Left lung (tissue), 14 donors: ENCODE measurements around the gene EMP3. TPM values are rescaled to one million over a fixed set of nuclear protein-coding genes. Genes with fewer than 3 reads are reported as not detected.
A peak's percentile ranks its signal among the peaks of the same experiment; 100 is the strongest.

Experiments
- ATAC-seq: fragments of 200-7000 bp; cut with Tn5 transposase; one replicate; pipeline ENCODE4 v1.9.1; 2020; ENCODE audit warnings: moderate library complexity
- DNase-seq, 4 donors: peaks; one replicate each; pipeline ENCODE4 v3.0.0-alpha.2; 2013 to 2020
- H3K27ac ChIP-seq, 2 donors: fragments of 200-600 bp; sonication (generic) in 1 of 2; one replicate each; pipeline versions ENCODE4 v1.5.0 to v1.8.0; 2020 to 2021
- H3K27me3 ChIP-seq, 2 donors: fragments of 200-600 bp; sonication (generic) in 1 of 2; one replicate each; pipeline versions ENCODE4 v1.5.0 to v1.8.0; 2020 to 2021
- H3K36me3 ChIP-seq, 2 donors: fragments of 200-600 bp; sonication (generic) in 1 of 2; one replicate each; pipeline versions ENCODE4 v1.5.0 to v1.8.0; 2020 to 2021
- H3K4me1 ChIP-seq, 2 donors: fragments of 200-600 bp; one replicate each; pipeline ENCODE4 v1.8.0; 2021
- H3K4me3 ChIP-seq, 2 donors: fragments of 200-600 bp; sonication (generic) in 1 of 2; one replicate each; pipeline versions ENCODE4 v1.5.0 to v1.8.0; 2020 to 2021; ENCODE audit warnings: mild to moderate bottlenecking in 1 of 2
- H3K9me3 ChIP-seq, 2 donors: fragments of 200-600 bp; sonication (generic) in 1 of 2; one replicate each; pipeline versions ENCODE4 v1.5.0 to v1.8.0; 2020 to 2021
- intact Hi-C, 2 donors: fragments of 100-400 bp; cut with DNase I; formaldehyde crosslinking; loops; one replicate each; pipeline versions ENCODE4 v1.11.2 to v1.14.2; 2022
- long read RNA-seq, 12 donors: library from polyadenylated mRNA in 2 of 12; unstranded in 2 of 12; transcript quantifications; one replicate each; pipeline ENCODE4 v2.0.0 and lab custom pipeline, GENCODE V29; 2019 to 2026
- polyA plus RNA-seq, 6 donors: library from polyadenylated mRNA; unstranded; fragments of 120-200 nt; gene quantifications; one replicate each; pipeline ENCODE4 v1.2.1, GENCODE V29; 2013; ENCODE audit not compliant: insufficient read length in 6 of 6
- total RNA-seq, 2 donors: library from RNA; stranded (reverse); fragmentation: NEBNext Ultra II Directional; extraction: Animal tissue kit (Norgen Biotek cat#: 25700); gene quantifications; one replicate each; pipeline ENCODE4 v1.2.1, GENCODE V29; 2021
- TF ChIP-seq, protein P1 (sequence below), 2 donors: fragments of 200-600 bp; sonication (generic) in 1 of 2; IDR thresholded peaks; one replicate each; pipeline versions ENCODE4 v1.5.0 to v1.8.0; 2021; ENCODE audit warnings: antibody characterized with exemption in 2 of 2
- donor health status: DM: no; HTN: yes; CAD: no.
- donor health status: DM: no; HTN: no; CAD: no.

EMP3 gene
- 100 to 1,000 TPM; 127 to 320 TPM for total RNA-seq
- polyA plus RNA-seq: 100 to 1,000 TPM; 102 to 121 (median 107) TPM
- long read RNA-seq, donor 1, transcript EMP3-201 (5 exons, 876 nt): major isoform, 76 of 120 reads
- long read RNA-seq, donor 1, partial matches to known transcripts: 30 of 120 reads
- long read RNA-seq, donor 1, other reads (novel, unspliced or antisense): 6 of 120 reads
- long read RNA-seq, donor 2, transcript EMP3-201 (5 exons, 876 nt): major isoform, 44 of 71 reads
- long read RNA-seq, donor 2, partial matches to known transcripts: 16 of 71 reads
- long read RNA-seq, donor 2, other reads (novel, unspliced or antisense): 7 of 71 reads
- long read RNA-seq, donor 3, transcript EMP3-201 (5 exons, 876 nt): major isoform, 50 of 72 reads
- long read RNA-seq, donor 3, partial matches to known transcripts: 15 of 72 reads
- long read RNA-seq, donor 3, other reads (novel, unspliced or antisense): 5 of 72 reads
- long read RNA-seq, donor 4, transcript EMP3-201 (5 exons, 876 nt): major isoform, 40 of 62 reads
- long read RNA-seq, donor 4, partial matches to known transcripts: 18 of 62 reads
- long read RNA-seq, donor 4, other reads (novel, unspliced or antisense): 2 of 62 reads
- long read RNA-seq, donor 5, transcript EMP3-201 (5 exons, 876 nt): major isoform, 47 of 67 reads
- long read RNA-seq, donor 5, partial matches to known transcripts: 18 of 67 reads
- long read RNA-seq, donor 5, other reads (novel, unspliced or antisense): 0 of 67 reads
- long read RNA-seq, donor 6, transcript EMP3-201 (5 exons, 876 nt): major isoform, 67 of 89 reads
- long read RNA-seq, donor 6, partial matches to known transcripts: 17 of 89 reads
- long read RNA-seq, donor 6, other reads (novel, unspliced or antisense): 0 of 89 reads
- long read RNA-seq, donor 7, transcript EMP3-205 (2 exons, 406 nt): minor isoform, 5 of 53 reads
- long read RNA-seq, donor 7, transcript EMP3-201 (5 exons, 876 nt): major isoform, 33 of 53 reads
- long read RNA-seq, donor 7, partial matches to known transcripts: 10 of 53 reads
- long read RNA-seq, donor 7, other reads (novel, unspliced or antisense): 5 of 53 reads
- long read RNA-seq, donor 8, transcript EMP3-201 (5 exons, 876 nt): major isoform, 39 of 50 reads
- long read RNA-seq, donor 8, partial matches to known transcripts: 8 of 50 reads
- long read RNA-seq, donor 8, other reads (novel, unspliced or antisense): 0 of 50 reads
- long read RNA-seq, donor 9, partial matches to known transcripts: 0 of 1 reads
- long read RNA-seq, donor 9, other reads (novel, unspliced or antisense): 0 of 1 reads
- long read RNA-seq, donor 10, transcript EMP3-201 (5 exons, 876 nt): major isoform, 113 of 139 reads
- long read RNA-seq, donor 10, partial matches to known transcripts: 16 of 139 reads
- long read RNA-seq, donor 10, other reads (novel, unspliced or antisense): 1 of 139 reads
- long read RNA-seq, donor 11: 0 reads
- long read RNA-seq, donor 12, transcript EMP3-201 (5 exons, 876 nt): major isoform, 40 of 55 reads
- long read RNA-seq, donor 12, partial matches to known transcripts: 14 of 55 reads
- long read RNA-seq, donor 12, other reads (novel, unspliced or antisense): 0 of 55 reads

GRCh38 chr19:48325265-48325910 is at the start of gene EMP3:
EMP3 (plus strand) TSS chr19:48325552; CDS start chr19:48326845, 1,293 bp downstream.
- intact Hi-C loops: no loop called here
- peak within 1 kb of the TSS; percentile 57 to 68 for H3K4me3 ChIP-seq
- peak within 1 kb of the TSS; percentile 91 to 99 for H3K27ac ChIP-seq
- peak; percentile 84 to 91 (median 88) for DNase-seq
- H3K9me3 ChIP-seq: no peaks in the 10 kb centered on the region
- H3K36me3 ChIP-seq: peaks cover 0 to 32% of the 10 kb centered on the region in 2 donors
- TF ChIP-seq, protein P1, sequence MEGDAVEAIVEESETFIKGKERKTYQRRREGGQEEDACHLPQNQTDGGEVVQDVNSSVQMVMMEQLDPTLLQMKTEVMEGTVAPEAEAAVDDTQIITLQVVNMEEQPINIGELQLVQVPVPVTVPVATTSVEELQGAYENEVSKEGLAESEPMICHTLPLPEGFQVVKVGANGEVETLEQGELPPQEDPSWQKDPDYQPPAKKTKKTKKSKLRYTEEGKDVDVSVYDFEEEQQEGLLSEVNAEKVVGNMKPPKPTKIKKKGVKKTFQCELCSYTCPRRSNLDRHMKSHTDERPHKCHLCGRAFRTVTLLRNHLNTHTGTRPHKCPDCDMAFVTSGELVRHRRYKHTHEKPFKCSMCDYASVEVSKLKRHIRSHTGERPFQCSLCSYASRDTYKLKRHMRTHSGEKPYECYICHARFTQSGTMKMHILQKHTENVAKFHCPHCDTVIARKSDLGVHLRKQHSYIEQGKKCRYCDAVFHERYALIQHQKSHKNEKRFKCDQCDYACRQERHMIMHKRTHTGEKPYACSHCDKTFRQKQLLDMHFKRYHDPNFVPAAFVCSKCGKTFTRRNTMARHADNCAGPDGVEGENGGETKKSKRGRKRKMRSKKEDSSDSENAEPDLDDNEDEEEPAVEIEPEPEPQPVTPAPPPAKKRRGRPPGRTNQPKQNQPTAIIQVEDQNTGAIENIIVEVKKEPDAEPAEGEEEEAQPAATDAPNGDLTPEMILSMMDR (IDR thresholded peaks at IDR 0.05): no peak
- ATAC-seq: peak; percentile 28
- H3K27me3 ChIP-seq: no peaks in the 10 kb centered on the region
- H3K4me1 ChIP-seq: peaks cover 15 to 91% of the 10 kb centered on the region in 2 donors

DNA sequence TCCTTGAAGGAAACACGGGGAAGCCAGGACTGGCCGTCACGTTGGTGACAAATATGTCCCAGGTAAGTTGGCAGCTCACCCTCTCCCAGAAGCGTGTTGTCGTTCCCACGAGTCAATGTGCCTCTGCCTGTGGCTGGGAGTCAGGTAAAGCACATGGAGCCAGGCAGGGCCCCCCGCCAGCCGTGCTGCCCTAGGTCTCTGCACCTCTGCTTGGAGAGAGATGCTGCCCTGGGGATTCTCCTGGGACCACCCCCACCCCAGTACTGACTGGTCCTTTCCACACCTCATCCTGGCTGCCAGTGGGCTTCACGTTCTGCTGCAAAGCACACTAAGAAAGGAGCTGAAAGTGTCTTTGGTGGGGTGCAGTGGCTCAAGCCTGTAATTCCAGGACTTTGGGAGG is 45.6 kb upstream of the EMP3 start:
- no peaks in the 10 kb centered on the region for H3K4me1 ChIP-seq
- peak in 1 of 4 donors; percentile 52 for DNase-seq
- H3K27me3 ChIP-seq: no peaks in the 10 kb centered on the region
- H3K27ac ChIP-seq: no peak overlapping the region
- ATAC-seq: no peak
- H3K9me3 ChIP-seq: peaks cover 0 to 9% of the 10 kb centered on the region in 2 donors
- peaks cover 0 to 11% of the 10 kb centered on the region in 2 donors for H3K36me3 ChIP-seq
- TF ChIP-seq, protein P1 (IDR thresholded peaks at IDR 0.05): no peak
- intact Hi-C loops: no loop called here
- H3K4me3 ChIP-seq: no peak overlapping the region

DNA sequence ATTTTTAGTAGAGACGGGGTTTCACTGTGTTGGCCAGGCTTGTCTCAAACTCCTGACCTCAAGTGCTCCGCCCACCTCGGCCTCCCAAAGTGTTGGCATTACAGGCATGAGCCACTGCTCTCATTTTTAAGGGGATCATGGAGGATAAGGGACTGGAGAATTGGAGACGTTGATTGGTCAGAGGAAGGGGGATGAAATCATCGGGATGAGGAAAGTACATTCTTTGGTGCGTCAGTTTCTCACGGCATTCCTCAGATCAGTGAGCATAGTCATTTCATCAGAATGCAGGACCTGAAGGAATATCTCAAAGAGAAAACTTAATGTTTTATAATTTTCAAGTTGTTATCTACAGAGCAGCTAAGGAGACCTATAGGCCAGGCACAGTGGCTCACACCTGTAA is 41.4 kb upstream of the EMP3 start:
- TF ChIP-seq, protein P1 (IDR thresholded peaks at IDR 0.05): no peak
- Histone ChIP-seq H3K36me3 (peaks cover 0 to 22% of the 10 kb centered on the region in 2 donors), H3K4me3 (no peak overlapping the region), H3K27ac (no peak overlapping the region), H3K4me1 (no peaks in the 10 kb centered on the region), H3K27me3 (no peaks in the 10 kb centered on the region), H3K9me3 (peaks cover 0 to 17% of the 10 kb centered on the region in 2 donors)
- DNase-seq: no peak
- intact Hi-C loops: no loop called here
- no peak for ATAC-seq

DNA sequence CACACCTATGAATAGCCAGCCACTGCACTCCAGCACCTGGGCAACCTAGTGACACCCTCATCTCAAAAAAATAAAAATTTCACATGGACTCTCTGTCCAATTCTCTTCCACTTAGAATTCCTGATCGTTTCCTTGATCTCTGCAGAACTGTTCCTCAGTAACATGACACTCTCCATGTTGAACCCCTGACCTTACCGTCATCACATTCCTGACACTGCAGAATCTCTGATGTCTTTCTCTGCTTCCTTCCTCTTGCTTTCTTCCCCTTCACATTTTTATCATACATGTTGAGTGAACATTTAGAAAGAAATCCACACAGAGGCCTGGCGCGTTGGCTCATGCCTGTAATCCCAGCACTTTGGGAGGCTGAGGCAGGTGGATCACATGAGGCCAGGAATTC is 40.5 kb upstream of the EMP3 start:
- H3K36me3 ChIP-seq: peaks cover 0 to 22% of the 10 kb centered on the region in 2 donors
- H3K4me3 ChIP-seq: no peak overlapping the region
- H3K27me3 ChIP-seq: no peaks in the 10 kb centered on the region
- H3K27ac ChIP-seq: no peak overlapping the region
- peaks cover 0 to 17% of the 10 kb centered on the region in 2 donors for H3K9me3 ChIP-seq
- TF ChIP-seq, protein P1 (IDR thresholded peaks at IDR 0.05): no peak
- no peak for DNase-seq
- intact Hi-C loops: no loop called here
- H3K4me1 ChIP-seq: no peaks in the 10 kb centered on the region
- no peak for ATAC-seq
